ENCODE data around the gene HMGN5.
A peak's percentile ranks its signal among the peaks of the same experiment; 100 is the strongest.

The HMGN5 gene

DNA sequence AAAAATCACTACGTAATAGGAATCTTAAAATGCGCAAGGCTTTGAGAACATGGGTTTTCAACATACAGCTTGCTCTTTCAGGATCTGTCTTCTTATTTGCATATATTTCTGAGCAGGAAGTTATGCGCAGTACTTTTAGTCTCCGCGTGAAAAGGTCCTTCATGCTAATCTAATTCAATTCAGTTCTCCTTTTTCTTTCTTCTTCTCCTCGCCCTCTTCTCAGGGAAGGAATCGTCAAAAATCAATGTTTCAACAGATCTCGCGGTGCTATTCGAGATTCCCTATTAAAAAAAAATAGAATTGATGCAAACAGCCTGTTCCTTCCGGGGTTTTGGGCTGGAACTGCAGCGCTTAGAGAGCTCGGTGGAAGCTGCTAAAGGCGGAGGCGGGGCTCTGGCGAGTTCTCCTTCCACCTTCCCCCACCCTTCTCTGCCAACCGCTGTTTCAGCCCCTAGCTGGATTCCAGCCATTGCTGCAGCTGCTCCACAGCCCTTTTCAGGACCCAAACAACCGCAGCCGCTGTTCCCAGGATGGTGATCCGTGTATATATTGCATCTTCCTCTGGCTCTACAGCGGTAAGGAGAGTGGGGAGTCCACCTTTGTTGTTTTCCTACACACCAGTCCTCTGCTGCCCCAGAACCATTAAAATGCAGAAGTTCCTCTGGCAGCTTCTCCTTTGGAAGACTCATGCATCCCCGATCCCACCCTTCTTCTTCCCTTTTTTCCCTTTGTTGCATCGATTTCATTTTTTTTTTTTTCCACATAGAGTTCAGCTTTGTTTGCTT lies at the start of gene HMGN5, which contains the start of gene SH3BGRL:
Gene HMGN5, minus strand, starts transcription at position 243 of the 785 bp plus-strand sequence. CDS start 80,364 bp downstream, outside the sequence.
Gene SH3BGRL, plus strand, starts transcription at position 432 of the 785 bp plus-strand sequence. Its CDS starts 99 bp downstream, at position 531.
- DNase-seq, result peak; percentile 73

GRCh38 chrX:81241753-81242152 lies 40.0 kb upstream of the HMGN5 start:
- no peak for DNase-seq

DNA sequence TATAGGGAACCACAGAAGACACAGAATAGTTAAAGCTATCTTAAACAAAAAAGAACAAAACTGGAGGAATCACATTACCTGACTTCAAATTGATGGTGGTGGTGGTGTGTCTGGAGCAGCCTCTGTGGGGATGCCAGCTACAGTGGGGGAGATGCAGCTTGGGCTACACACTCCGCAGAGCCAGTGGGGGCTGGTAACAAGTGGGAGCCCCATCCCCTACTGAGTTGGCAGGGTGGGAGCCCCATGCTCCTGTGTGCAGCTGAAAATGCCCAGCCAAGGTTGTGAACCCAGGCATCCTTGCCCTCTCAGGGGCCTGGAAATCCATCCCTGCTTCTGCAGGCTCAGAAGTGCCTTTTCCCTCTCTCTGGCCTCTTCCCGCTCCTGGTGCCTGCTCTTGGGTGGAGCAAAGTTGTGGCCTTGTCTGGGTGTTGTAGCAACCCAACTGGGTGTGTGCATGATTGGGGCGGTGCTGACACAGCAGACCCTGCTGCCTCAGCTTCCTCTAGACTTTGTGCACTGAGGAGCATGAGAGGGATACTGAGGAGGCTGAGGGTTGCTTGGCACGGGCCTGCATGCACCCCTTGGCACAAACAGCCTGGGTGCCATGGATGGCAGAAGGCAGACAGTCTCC lies 39.1 kb upstream of the HMGN5 start:
- no peak for DNase-seq

DNA sequence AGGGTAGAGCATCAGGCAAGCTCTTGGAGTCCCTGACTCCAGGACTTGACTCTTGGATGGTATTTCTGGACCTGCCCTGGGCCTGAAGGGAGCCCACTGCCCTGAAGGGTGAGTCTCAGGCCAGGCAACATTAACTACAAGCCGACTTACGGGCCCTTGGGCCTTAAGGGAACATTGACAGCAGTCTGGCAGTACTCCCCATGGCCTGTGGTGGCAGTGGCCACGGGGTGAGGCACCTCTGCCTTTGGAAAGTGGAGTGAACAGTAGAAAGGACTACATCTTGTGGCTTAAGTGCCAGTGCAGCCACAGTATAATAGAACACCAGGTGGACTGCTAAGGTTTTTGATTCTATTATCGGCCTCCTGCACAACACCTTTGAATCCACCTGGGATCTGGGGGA lies 36.5 kb upstream of the HMGN5 start:
- DNase-seq, result no peak

- DNase-seq, result no peak
Measured at GRCh38 chrX:81237516-81237915, 35.8 kb upstream of the HMGN5 start.

DNA sequence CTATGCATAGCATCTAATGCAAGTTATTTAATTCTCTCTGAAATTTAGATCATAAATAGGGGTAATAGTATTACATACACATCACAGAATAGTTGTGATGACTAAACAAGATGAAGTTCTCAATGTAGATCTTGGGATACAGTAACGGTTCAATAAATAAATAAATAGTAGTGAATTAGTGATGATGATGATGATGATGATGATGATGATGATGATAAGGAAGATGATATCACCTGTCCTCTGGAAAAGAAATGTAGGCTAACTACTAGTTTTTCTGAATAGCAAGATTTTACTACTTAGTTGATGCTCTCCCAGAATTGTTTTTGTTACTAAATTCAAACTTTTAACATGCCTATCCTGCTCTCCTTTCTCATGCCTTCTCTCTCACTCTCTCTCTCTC lies 30.5 kb upstream of the HMGN5 start:
- no peak for DNase-seq

GRCh38 chrX:81231476-81231875 lies 29.8 kb upstream of the HMGN5 start:
- no peak for DNase-seq

DNA sequence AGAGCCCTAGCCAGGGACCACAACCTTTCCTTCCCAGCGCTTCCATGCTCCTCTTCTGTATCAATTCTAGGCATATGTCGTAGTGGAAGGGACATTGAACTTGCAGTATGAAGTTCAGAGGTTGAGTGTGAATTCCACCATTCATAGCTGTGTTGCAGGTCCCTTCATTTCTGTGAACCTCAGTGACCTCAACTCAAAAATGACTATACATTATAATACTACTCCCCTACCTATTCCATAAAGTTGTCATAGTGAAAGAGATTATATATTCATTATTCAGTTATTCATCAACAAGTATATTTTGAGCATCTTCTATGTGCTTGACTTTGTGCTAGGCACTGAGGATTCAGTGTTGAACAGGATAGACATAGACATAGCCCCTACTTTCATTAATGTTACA lies 28.2 kb upstream of the HMGN5 start:
- DNase-seq, result no peak

GRCh38 chrX:81229229-81229628 lies 27.5 kb upstream of the HMGN5 start:
- no peak for DNase-seq

DNA sequence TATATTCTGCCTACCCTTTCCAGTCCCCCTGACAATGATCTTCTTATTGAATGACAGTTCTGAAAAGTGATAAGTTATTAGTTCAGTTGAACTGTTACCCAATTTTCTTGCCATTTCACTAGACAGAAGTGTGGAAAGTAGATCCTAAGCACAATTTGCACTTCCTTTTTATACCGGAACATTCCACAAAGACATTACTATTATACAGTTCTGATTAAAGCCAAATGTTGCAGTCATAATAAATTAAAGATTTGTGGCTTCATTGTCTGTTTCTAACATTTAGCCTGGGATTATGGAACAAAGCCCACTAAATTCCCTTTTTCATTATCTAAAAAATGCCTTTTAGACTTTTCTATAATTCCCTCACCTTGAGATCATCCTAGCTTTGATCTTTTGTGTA lies 14.0 kb upstream of the HMGN5 start:
- no peak for DNase-seq

GRCh38 chrX:81208916-81209315 lies 7.2 kb upstream of the HMGN5 start:
- no peak for DNase-seq

GRCh38 chrX:81206476-81206875 lies 4.8 kb upstream of the HMGN5 start:
- no peak for DNase-seq

DNA sequence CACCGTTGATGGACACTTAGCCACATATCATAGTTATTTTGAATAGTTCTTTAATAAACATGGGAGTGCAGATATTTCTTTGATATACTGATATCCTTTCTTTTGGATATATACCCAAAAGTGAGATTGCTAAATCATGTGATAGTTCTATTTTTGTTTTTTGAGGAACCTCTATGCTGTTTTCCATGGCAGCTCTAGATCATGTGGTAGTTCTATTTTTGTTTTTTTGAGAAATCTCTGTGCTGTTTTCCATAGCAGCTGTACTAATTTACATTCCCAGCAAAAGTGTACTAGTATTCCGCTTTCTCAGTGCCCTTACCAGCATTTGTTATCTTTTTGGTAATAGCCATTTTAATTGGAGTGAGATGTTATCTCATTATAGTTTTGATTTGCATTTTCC lies 3.8 kb upstream of the HMGN5 start:
- DNase-seq, result no peak

- no peak for DNase-seq
Measured at GRCh38 chrX:81202943-81203342, 1.2 kb upstream of the HMGN5 start.

- DNase-seq, result peak; percentile 8
Measured at GRCh38 chrX:81202456-81202819, 725 bp upstream of the HMGN5 start.

- DNase-seq, result no peak
Measured at GRCh38 chrX:81201071-81201470, 642 bp downstream of the HMGN5 start.

- peak; percentile 70 for DNase-seq
Measured at GRCh38 chrX:81195712-81196111, 6.0 kb downstream of the HMGN5 start.

DNA sequence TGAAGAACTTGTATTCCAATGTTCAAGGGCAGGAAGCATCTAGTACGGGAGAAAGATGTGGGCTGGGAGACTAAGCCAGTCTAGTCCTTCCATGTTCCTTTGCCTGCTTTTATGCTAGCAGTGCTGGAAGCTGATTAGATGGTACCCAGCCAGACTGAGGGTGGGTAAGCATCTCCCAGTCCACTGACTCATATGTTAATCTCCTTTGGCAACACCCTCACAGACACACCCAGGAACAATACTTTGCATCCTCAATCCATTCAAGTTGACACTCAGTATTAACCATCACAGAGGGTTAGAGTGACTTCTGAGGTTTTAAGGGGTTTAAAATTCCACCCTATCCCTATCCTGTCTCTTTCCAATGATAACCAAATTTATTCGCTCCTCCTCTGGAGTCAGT lies 6.5 kb downstream of the HMGN5 start:
- DNase-seq, result no peak

GRCh38 chrX:81174286-81174685 lies 27.4 kb downstream of the HMGN5 start:
- DNase-seq, result peak; percentile 20

DNA sequence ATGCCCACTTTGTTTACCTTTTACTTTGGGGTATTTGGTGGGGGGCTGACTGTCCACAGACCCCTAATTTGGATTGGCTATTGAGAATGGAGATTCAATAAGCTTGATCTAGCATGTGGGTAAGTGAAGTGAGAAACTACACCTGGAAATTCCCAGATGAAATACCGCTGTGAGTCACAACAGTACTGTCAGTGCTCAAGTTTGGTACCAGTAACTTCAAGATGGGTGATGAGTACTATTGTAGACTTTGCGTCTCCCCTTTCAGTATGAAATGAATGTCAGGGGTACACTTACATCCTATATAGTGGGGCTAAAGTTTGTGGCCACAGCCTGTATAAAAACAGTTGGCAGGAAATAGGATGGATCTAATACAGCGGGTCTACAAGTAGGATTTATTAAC lies 33.3 kb downstream of the HMGN5 start:
- no peak for DNase-seq

- DNase-seq, result peak; percentile 90
Measured at GRCh38 chrX:81121513-81122363, 80.0 kb downstream of the HMGN5 start.

DNA sequence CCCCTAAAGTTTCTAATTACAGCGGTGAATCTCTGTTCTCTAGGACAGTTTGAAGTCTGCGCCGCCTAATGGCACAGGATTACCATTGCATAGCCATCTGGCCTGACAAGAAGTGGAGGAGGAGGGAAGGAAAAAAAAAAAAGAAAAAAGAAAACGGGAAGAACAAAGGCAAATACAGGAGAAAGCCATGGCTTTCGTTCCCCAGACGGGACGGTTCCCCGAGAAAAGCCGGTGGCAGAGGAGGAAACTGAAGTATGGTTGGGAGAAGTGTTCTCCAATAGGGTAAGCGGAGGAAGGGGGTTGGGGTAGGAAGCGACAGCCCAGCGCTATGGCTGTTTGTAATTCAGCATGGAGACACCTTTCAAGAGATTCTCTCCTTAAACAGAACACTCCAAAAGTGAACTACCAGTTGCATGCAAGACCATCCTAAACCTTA lies 80.8 kb downstream of the HMGN5 start:
- DNase-seq, result peak; percentile 41

DNA sequence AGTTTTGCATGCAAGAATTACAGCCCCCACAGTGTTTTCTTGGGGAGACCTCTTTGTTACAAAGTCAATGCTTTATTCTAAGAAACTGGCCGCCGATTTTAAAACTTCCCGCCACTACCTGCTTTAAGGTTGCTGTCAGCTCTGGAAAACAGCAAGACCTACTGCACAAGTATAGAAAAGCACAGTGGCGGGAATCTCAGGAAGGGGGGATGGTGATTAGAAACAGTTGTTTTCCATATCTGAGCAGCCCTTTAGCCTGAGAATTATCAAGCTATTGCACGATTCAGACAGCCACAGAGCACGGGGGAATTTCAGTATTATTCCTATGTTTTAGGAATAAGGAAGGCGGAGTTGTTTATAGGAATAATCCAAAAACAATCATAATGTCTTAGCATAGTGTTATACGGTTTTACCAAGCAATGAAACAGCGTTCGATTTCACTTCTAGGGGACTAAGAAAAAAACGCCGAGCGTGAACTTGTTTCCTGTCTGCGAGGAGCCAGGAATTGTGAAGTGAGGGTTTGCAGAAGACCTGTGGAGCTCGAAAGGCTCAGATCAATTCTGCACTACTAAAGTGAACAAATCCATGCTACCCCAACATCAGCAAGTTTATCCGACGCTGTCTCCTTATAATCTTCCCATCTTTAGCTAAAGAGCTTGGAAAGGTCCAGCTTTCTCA lies 81.3 kb downstream of the HMGN5 start:
- peak; percentile 3 for DNase-seq

All from CD4-positive, alpha-beta T cell treated with Interleukin-10 for 1 hour (primary cell).